ENCODE measurements around the gene S100A6.

The S100A6 gene

DNA sequence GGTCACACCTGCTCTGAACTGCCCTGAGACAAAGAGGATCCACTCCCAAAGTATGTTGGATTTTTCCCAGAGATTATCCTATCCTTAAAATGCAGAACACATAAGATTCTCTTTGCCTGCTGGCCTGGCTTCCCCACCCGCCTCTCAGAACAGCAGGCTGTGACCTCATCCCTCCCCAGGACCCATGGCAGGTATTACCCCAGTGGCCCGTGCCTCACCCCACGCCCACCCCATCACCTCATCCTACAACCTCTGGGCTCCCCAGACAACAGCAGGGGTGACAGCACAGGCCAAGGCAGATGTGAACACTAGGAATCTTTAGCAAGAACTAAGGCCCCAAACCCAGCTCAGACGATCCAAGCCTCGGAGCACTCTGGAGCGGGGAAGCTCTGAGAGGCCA, 40.3 kb downstream of the S100A6 start:
- no peak for DNase-seq (ENCODE audit: low read depth)
- no peak overlapping the region for H3K4me3 ChIP-seq (ENCODE audit: control insufficient read depth, low read depth, low read length)
- no peak for TF ChIP-seq CTCF (conservative IDR thresholded peaks at IDR 0.05; ENCODE audit: control insufficient read depth, insufficient read depth, low read depth, low read length)

- H3K4me3 ChIP-seq (ENCODE audit: control insufficient read depth, low read depth, low read length): no peak overlapping the region
- TF ChIP-seq CTCF (conservative IDR thresholded peaks at IDR 0.05; ENCODE audit: control insufficient read depth, insufficient read depth, low read depth, low read length): peak; percentile 96
- DNase-seq (ENCODE audit: low read depth): peak; percentile 59
These were observed 40.7 kb downstream of the S100A6 start for GRCh38 chr1:153494976-153495535.

- DNase-seq (ENCODE audit: low read depth): no peak
- no peak for TF ChIP-seq CTCF (conservative IDR thresholded peaks at IDR 0.05; ENCODE audit: control insufficient read depth, insufficient read depth, low read depth, low read length)
These were observed 42.3 kb downstream of the S100A6 start for GRCh38 chr1:153493343-153493960.

DNA sequence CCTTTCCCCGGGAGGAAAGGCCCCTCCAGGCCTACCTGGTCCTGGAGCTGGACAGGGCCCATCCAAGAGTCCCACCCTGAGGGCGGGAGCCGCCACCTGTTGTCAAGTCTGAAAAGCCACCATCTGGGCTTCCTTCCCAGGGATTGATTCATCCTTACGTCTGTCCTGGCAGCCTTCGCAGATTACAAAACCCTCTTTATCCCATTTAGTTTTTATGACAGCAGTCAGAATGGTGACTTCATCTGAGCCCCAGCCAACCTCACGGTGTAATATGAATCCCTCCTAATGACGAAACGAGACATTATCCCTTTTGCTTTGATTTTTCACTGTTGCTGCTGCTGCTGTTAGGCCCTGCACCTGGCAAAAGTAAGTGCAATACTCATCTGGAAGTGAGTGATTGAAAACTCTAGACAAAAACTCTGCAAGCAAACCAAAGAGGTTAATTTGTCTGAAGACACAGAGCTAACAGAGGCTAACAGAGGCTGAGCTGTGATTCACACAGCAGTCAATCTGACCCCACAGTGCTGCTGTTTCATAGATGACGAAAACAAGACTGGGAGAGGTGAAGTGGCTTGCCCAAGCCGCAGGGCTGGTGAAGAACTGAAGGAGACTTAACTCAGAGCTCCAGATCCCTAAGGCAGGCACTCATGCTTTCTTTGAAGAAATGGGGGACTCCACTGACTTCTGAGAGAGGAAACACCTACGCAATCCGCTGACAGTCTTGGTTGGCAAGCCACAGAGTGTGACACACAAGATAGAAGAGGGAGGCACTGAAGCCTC, 45.3 kb downstream of the S100A6 start:
- H3K4me3 ChIP-seq (ENCODE audit: control insufficient read depth, low read depth, low read length): no peak overlapping the region
- TF ChIP-seq CTCF (conservative IDR thresholded peaks at IDR 0.05; ENCODE audit: control insufficient read depth, insufficient read depth, low read depth, low read length): no peak
- DNase-seq (ENCODE audit: low read depth): peak; percentile 98

More at GRCh38 chr1:153493343-153493960, 42.3 kb downstream of the S100A6 start:
- H3K4me3 ChIP-seq (ENCODE audit: control insufficient read depth, low read depth, low read length): no peak overlapping the region

DNA sequence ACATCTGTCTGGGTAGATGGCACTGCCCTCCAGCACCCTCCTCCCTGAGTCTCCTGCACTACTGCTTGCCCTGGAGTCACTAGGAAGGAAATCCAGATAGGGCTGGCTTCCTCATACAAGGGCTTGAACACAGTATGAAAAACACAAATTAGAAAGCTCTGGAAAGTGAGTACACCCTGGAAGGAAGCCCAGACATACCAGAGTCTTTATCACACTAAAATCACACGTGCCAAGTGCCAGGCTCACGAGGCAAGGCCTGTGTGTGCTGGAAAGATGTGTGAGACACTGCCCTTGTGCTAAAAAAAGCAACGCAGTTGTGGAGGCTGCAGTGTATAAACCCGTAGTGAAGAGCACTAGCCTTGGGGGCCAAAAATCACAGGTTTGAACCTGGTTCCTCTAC, 47.1 kb downstream of the S100A6 start:
- no peak for TF ChIP-seq CTCF (conservative IDR thresholded peaks at IDR 0.05; ENCODE audit: control insufficient read depth, insufficient read depth, low read depth, low read length)
- no peak for DNase-seq (ENCODE audit: low read depth)
- no peak overlapping the region for H3K4me3 ChIP-seq (ENCODE audit: control insufficient read depth, low read depth, low read length)

DNA sequence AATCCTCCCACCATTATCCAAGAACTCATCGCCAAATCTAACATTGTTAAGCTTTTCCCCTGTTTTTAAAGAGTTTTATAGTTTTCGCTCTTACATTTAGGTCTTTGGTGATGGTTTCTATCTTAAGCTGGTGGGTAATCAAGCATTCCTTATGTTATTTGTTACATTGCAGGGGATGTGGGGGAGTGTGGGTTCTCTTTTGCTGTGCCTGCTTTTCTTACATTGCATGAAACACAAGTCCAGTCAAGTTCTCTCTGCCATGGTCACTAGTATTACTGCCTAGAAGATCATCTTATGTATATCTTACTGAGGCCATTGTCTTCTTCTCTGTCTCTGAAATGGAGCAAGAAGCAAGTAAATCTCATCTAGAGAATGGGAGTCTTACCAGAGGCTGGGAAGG, 48.1 kb downstream of the S100A6 start:
- TF ChIP-seq CTCF (conservative IDR thresholded peaks at IDR 0.05; ENCODE audit: control insufficient read depth, insufficient read depth, low read depth, low read length): no peak
- no peak overlapping the region for H3K4me3 ChIP-seq (ENCODE audit: control insufficient read depth, low read depth, low read length)
- DNase-seq (ENCODE audit: low read depth): no peak

Data from fibroblast of mammary gland (primary cell).